Measurements from ENCODE around the gene IRF2BP1.

GRCh38 chr19:45900738-45901431 lies 14.9 kb upstream of the IRF2BP1 start:
- no peak for TF ChIP-seq CTCF (IDR thresholded peaks at IDR 0.05)
- no peak for TF ChIP-seq POLR2A (IDR thresholded peaks at IDR 0.05)

Measured in Peyer's patch (tissue), 4 donors.